Stimulated activated naive CD8-positive, alpha-beta T cell treated with anti-CD3 and anti-CD28 coated beads, Interleukin-15, amount 100 ng/mL, for 72 hours (primary cell): ENCODE data around the gene NDUFS6.
"Not testable (repeated sequence)": the region's sequence is repeated elsewhere in the genome, so short reads cannot be mapped to it uniquely, and the experiment has no call there.

Experiments
- ATAC-seq: fragments of 150-1000 bp; cut with Tn5 transposase; 2 replicates; pipeline ENCODE4 v1.10.0; 2021; ENCODE audit warnings: mild to moderate bottlenecking, moderate library complexity
- DNase-seq, 2 donors: peaks; one replicate each; pipeline ENCODE4 v3.0.0; 2021 to 2022
- H3K27ac Mint-ChIP-seq, 2 donors: one replicate each; pipeline ENCODE4 v1.8.0; 2022; ENCODE audit warnings: mild to moderate bottlenecking in 2 of 2, mixed read lengths in 2 of 2, moderate library complexity in 2 of 2
- H3K27me3 Mint-ChIP-seq: one replicate; pipeline ENCODE4 v1.8.0; 2022; ENCODE audit warnings: mixed read lengths
- H3K4me1 Mint-ChIP-seq: one replicate; pipeline ENCODE4 v1.8.0; 2022; ENCODE audit warnings: mild to moderate bottlenecking, mixed read lengths
- H3K4me3 Mint-ChIP-seq, 2 donors: one replicate each; pipeline ENCODE4 v1.8.0; 2022; ENCODE audit warnings: mild to moderate bottlenecking in 2 of 2, mixed read lengths in 2 of 2, moderate library complexity in 1 of 2
- H3K9me3 Mint-ChIP-seq, 2 donors: one replicate each; pipeline ENCODE4 v1.8.0; 2022; ENCODE audit warnings: mixed read lengths in 2 of 2

Gene NDUFS6

GRCh38 chr5:1807451-1808185 lies 6.4 kb downstream of the NDUFS6 start:
- peaks cover 49% of the 10 kb centered on the region for H3K4me1 Mint-ChIP-seq
- no peaks in the 10 kb centered on the region for H3K27me3 Mint-ChIP-seq
- no peak overlapping the region for H3K27ac Mint-ChIP-seq
- DNase-seq (no peak), ATAC-seq (no peak)
- H3K4me3 Mint-ChIP-seq, result no peak overlapping the region
- H3K9me3 Mint-ChIP-seq, result no peaks in the 10 kb centered on the region

GRCh38 chr5:1808439-1808838 lies 7.2 kb downstream of the NDUFS6 start:
- DNase-seq (no peak), ATAC-seq (no peak)
- no peak overlapping the region for H3K4me3 Mint-ChIP-seq
- no peaks in the 10 kb centered on the region for H3K27me3 Mint-ChIP-seq
- H3K4me1 Mint-ChIP-seq, result peaks cover 41% of the 10 kb centered on the region
- no peaks in the 10 kb centered on the region for H3K9me3 Mint-ChIP-seq
- no peak overlapping the region for H3K27ac Mint-ChIP-seq

GRCh38 chr5:1809416-1810035 lies 8.3 kb downstream of the NDUFS6 start:
- Mint-ChIP-seq H3K4me1 (peaks cover 30% of the 10 kb centered on the region), H3K27me3 (no peaks in the 10 kb centered on the region), H3K27ac (no peak overlapping the region), H3K9me3 (no peaks in the 10 kb centered on the region), H3K4me3 (no peak overlapping the region)
- DNase-seq (no peak), ATAC-seq (no peak)

- Mint-ChIP-seq H3K9me3 (no peaks in the 10 kb centered on the region), H3K27ac (peak overlapping the region in 1 of 2 donors; percentile 86), H3K4me3 (no peak overlapping the region), H3K27me3 (no peaks in the 10 kb centered on the region), H3K4me1 (peaks cover 25% of the 10 kb centered on the region)
- DNase-seq (no peak), ATAC-seq (no peak)
These were observed 9.4 kb downstream of the NDUFS6 start for GRCh38 chr5:1810581-1811101.

- Mint-ChIP-seq H3K4me1 (no peaks in the 10 kb centered on the region), H3K4me3 (no peak overlapping the region), H3K27ac (peak overlapping the region in 1 of 2 donors; percentile 19), H3K27me3 (no peaks in the 10 kb centered on the region), H3K9me3 (no peaks in the 10 kb centered on the region)
- DNase-seq (no peak), ATAC-seq (no peak)
These were observed 13.2 kb downstream of the NDUFS6 start for GRCh38 chr5:1814183-1815020.

GRCh38 chr5:1815071-1815786 lies 14.0 kb downstream of the NDUFS6 start:
- Mint-ChIP-seq H3K4me1 (no peaks in the 10 kb centered on the region), H3K4me3 (no peak overlapping the region), H3K9me3 (no peaks in the 10 kb centered on the region), H3K27ac (peak overlapping the region; percentile 19 to 27), H3K27me3 (no peaks in the 10 kb centered on the region)
- DNase-seq (no peak), ATAC-seq (no peak)

GRCh38 chr5:1815881-1816292 lies 14.7 kb downstream of the NDUFS6 start:
- H3K9me3 Mint-ChIP-seq, result no peaks in the 10 kb centered on the region
- DNase-seq (no peak), ATAC-seq (no peak)
- peak overlapping the region in 1 of 2 donors; percentile 8 for H3K27ac Mint-ChIP-seq
- no peak overlapping the region for H3K4me3 Mint-ChIP-seq
- no peaks in the 10 kb centered on the region for H3K4me1 Mint-ChIP-seq
- H3K27me3 Mint-ChIP-seq, result no peaks in the 10 kb centered on the region

- not testable (repeated sequence) for H3K4me3 Mint-ChIP-seq, H3K27me3 Mint-ChIP-seq, H3K4me1 Mint-ChIP-seq, H3K9me3 Mint-ChIP-seq, ATAC-seq, DNase-seq
- H3K27ac Mint-ChIP-seq, result peak overlapping the region in 1 of 2 donors; percentile 35
These were observed 15.4 kb downstream of the NDUFS6 start for GRCh38 chr5:1816495-1817089.

GRCh38 chr5:1817261-1818043 lies 16.2 kb downstream of the NDUFS6 start:
- Mint-ChIP-seq H3K9me3 (no peaks in the 10 kb centered on the region), H3K4me1 (no peaks in the 10 kb centered on the region), H3K4me3 (no peak overlapping the region), H3K27ac (no peak overlapping the region), H3K27me3 (no peaks in the 10 kb centered on the region)
- peak; percentile 26 for ATAC-seq
- no peak for DNase-seq

GRCh38 chr5:1818784-1819183 lies 17.6 kb downstream of the NDUFS6 start:
- Mint-ChIP-seq H3K9me3 (no peaks in the 10 kb centered on the region), H3K27ac (no peak overlapping the region), H3K27me3 (no peaks in the 10 kb centered on the region)

GRCh38 chr5:1819458-1819857 lies 18.3 kb downstream of the NDUFS6 start:
- Mint-ChIP-seq H3K9me3 (no peaks in the 10 kb centered on the region), H3K4me1 (no peaks in the 10 kb centered on the region), H3K27me3 (no peaks in the 10 kb centered on the region), H3K4me3 (no peak overlapping the region), H3K27ac (no peak overlapping the region)
- ATAC-seq (no peak), DNase-seq (no peak)

More at GRCh38 chr5:1818784-1819183, 17.6 kb downstream of the NDUFS6 start:
- ATAC-seq, result no peak
- Mint-ChIP-seq H3K4me1 (no peaks in the 10 kb centered on the region), H3K4me3 (no peak overlapping the region)
- no peak for DNase-seq

- Mint-ChIP-seq H3K27me3 (no peaks in the 10 kb centered on the region), H3K4me3 (no peak overlapping the region), H3K9me3 (no peaks in the 10 kb centered on the region), H3K27ac (no peak overlapping the region), H3K4me1 (no peaks in the 10 kb centered on the region)
- ATAC-seq, result no peak
- DNase-seq, result no peak
These were observed 19.2 kb downstream of the NDUFS6 start for GRCh38 chr5:1820381-1820780.

GRCh38 chr5:1820926-1821325 lies 19.7 kb downstream of the NDUFS6 start:
- H3K27ac Mint-ChIP-seq, result no peak overlapping the region

GRCh38 chr5:1821862-1822261 lies 20.7 kb downstream of the NDUFS6 start:
- Mint-ChIP-seq H3K27ac (no peak overlapping the region), H3K27me3 (no peaks in the 10 kb centered on the region), H3K4me3 (no peak overlapping the region), H3K4me1 (no peaks in the 10 kb centered on the region), H3K9me3 (no peaks in the 10 kb centered on the region)
- ATAC-seq, result no peak
- no peak for DNase-seq

More at GRCh38 chr5:1820926-1821325, 19.7 kb downstream of the NDUFS6 start:
- DNase-seq (no peak), ATAC-seq (no peak)
- no peaks in the 10 kb centered on the region for H3K27me3 Mint-ChIP-seq
- H3K4me3 Mint-ChIP-seq, result no peak overlapping the region
- no peaks in the 10 kb centered on the region for H3K9me3 Mint-ChIP-seq
- no peaks in the 10 kb centered on the region for H3K4me1 Mint-ChIP-seq
